WTC11 (cell line): Measurements from ENCODE around the gene FAM114A1. TPM values are rescaled to one million over a fixed set of nuclear protein-coding genes. Genes with fewer than 3 reads are reported as not detected.

Source experiments
- ATAC-seq: fragments of 200-7000 bp; cut with Tn5 transposase; 2 replicates; pipeline ENCODE4 v1.10.0; 2021; ENCODE audit warnings: mild to moderate bottlenecking, moderate library complexity
- CTCF ChIA-PET: fragments of 300-600 bp; sonication (Branson Sonifier 250); formaldehyde crosslinking; loops from one replicate; lab custom pipeline; 2021; ENCODE audit warnings: antibody characterized with exemption; lab: Charles Lee
- POLR2A ChIA-PET: fragments of 350-600 bp; sonication (Branson Sonifier 250); formaldehyde crosslinking; loops from one replicate; lab custom pipeline; 2021; ENCODE audit warnings: antibody characterized with exemption; lab: Charles Lee
- DNase-seq: peaks from one replicate; pipeline ENCODE4 v3.0.0; 2021; ENCODE audit warnings: low spot score
- H3K27ac Mint-ChIP-seq: 2 replicates; pipeline ENCODE4 v1.8.0; 2021; ENCODE audit warnings: mixed read lengths
- H3K27me3 Mint-ChIP-seq: 2 replicates; pipeline ENCODE4 v1.8.0; 2021; ENCODE audit warnings: low read depth, mild to moderate bottlenecking, moderate library complexity, mixed read lengths
- H3K36me3 Mint-ChIP-seq: 2 replicates; pipeline ENCODE4 v1.8.0; 2021; ENCODE audit warnings: mixed read lengths
- H3K4me1 Mint-ChIP-seq: 2 replicates; pipeline ENCODE4 v1.8.0; 2022; ENCODE audit warnings: mixed read lengths
- H3K4me3 Mint-ChIP-seq: 2 replicates; pipeline ENCODE4 v1.8.0; 2021; ENCODE audit warnings: mild to moderate bottlenecking, moderate library complexity, mixed read lengths
- H3K9me3 Mint-ChIP-seq: 2 replicates; pipeline ENCODE4 v1.8.0; 2021; ENCODE audit warnings: mixed read lengths
- ATF3 ChIP-seq: sonication (generic); formaldehyde crosslinking; conservative IDR thresholded peaks from 2 replicates; pipeline ENCODE4 v1.8.1; 2022; ENCODE audit warnings: mild to moderate bottlenecking, missing genetic modification reagents
- ATF6 ChIP-seq: sonication (generic); formaldehyde crosslinking; IDR thresholded peaks from 2 replicates; pipeline ENCODE4 v1.8.1; 2023; ENCODE audit warnings: mild to moderate bottlenecking, missing genetic modification reagents
- E2F5 ChIP-seq: sonication (generic); formaldehyde crosslinking; IDR thresholded peaks from 2 replicates; pipeline ENCODE4 v1.8.1; 2022; ENCODE audit warnings: mild to moderate bottlenecking, moderate library complexity, missing genetic modification reagents
- ELF4 ChIP-seq: sonication (generic); formaldehyde crosslinking; IDR thresholded peaks from 2 replicates; pipeline ENCODE4 v1.8.1; 2022; ENCODE audit warnings: low read depth, mild to moderate bottlenecking, moderate library complexity, missing genetic modification reagents
- ERG ChIP-seq: fragments of 250-450 bp; sonication (Bioruptor Pico); IDR thresholded peaks from 2 replicates; pipeline ENCODE4 v1.8.0; 2021; ENCODE audit warnings: mild to moderate bottlenecking
- ESRRA ChIP-seq: sonication (generic); formaldehyde crosslinking; IDR thresholded peaks from 2 replicates; pipeline ENCODE4 v1.8.1; 2022; ENCODE audit warnings: mild to moderate bottlenecking, missing genetic modification reagents, borderline replicate concordance
- ETV6 ChIP-seq: sonication (generic); formaldehyde crosslinking; IDR thresholded peaks from 2 replicates; pipeline ENCODE4 v1.8.1; 2022; ENCODE audit warnings: mild to moderate bottlenecking, missing genetic modification reagents
- FOXJ3 ChIP-seq: sonication (generic); formaldehyde crosslinking; IDR thresholded peaks from 2 replicates; pipeline ENCODE4 v1.9.0; 2021; ENCODE audit warnings: missing genetic modification reagents, mild to moderate bottlenecking, borderline replicate concordance
- FOXP1 ChIP-seq: sonication (generic); formaldehyde crosslinking; IDR thresholded peaks from 2 replicates; pipeline ENCODE4 v1.8.0; 2022; ENCODE audit warnings: missing genetic modification reagents, mild to moderate bottlenecking, moderate library complexity, borderline replicate concordance
- IRF1 ChIP-seq: sonication (generic); formaldehyde crosslinking; IDR thresholded peaks from 2 replicates; pipeline ENCODE4 v1.8.0; 2023; ENCODE audit warnings: missing genetic modification reagents
- IRF2 ChIP-seq: sonication (generic); formaldehyde crosslinking; IDR thresholded peaks from 2 replicates; pipeline ENCODE4 v1.8.0; 2022; ENCODE audit warnings: low read depth, missing genetic modification reagents, borderline replicate concordance
- KAT7 ChIP-seq: sonication (generic); formaldehyde crosslinking; IDR thresholded peaks from 2 replicates; pipeline ENCODE4 v1.8.1; 2023; ENCODE audit warnings: missing genetic modification reagents, mild to moderate bottlenecking, borderline replicate concordance
- MLX ChIP-seq: sonication (generic); formaldehyde crosslinking; IDR thresholded peaks from 2 replicates; pipeline ENCODE4 v1.8.1; 2023; ENCODE audit warnings: mild to moderate bottlenecking, missing genetic modification reagents, moderate library complexity
- NFYB ChIP-seq: sonication (generic); formaldehyde crosslinking; conservative IDR thresholded peaks from 2 replicates; pipeline ENCODE4 v1.8.0; 2022; ENCODE audit warnings: low read depth, missing genetic modification reagents
- NR2C2 ChIP-seq: sonication (generic); formaldehyde crosslinking; IDR thresholded peaks from 2 replicates; pipeline ENCODE4 v1.8.0; 2022; ENCODE audit warnings: mild to moderate bottlenecking, missing genetic modification reagents
- SMAD4 ChIP-seq: sonication (generic); formaldehyde crosslinking; IDR thresholded peaks from 2 replicates; pipeline ENCODE4 v1.8.0; 2022; ENCODE audit warnings: mild to moderate bottlenecking, missing genetic modification reagents
- SP1 ChIP-seq: sonication (generic); formaldehyde crosslinking; conservative IDR thresholded peaks from 2 replicates; pipeline ENCODE4 v1.8.1; 2022; ENCODE audit warnings: missing genetic modification reagents
- USF1 ChIP-seq: sonication (generic); formaldehyde crosslinking; IDR thresholded peaks from 2 replicates; pipeline ENCODE4 v1.8.0; 2022; ENCODE audit warnings: mild to moderate bottlenecking, missing genetic modification reagents
- ZNF263 ChIP-seq: sonication (generic); formaldehyde crosslinking; IDR thresholded peaks from 2 replicates; pipeline ENCODE4 v1.8.1; 2022; ENCODE audit warnings: low read depth, mild to moderate bottlenecking, moderate library complexity, missing genetic modification reagents
- ZNF532 ChIP-seq: fragments of 250-450 bp; sonication (Bioruptor Pico); IDR thresholded peaks from 2 replicates; pipeline ENCODE4 v1.9.0; 2021; ENCODE audit warnings: mild to moderate bottlenecking, borderline replicate concordance
- ZSCAN18 ChIP-seq: fragments of 250-450 bp; sonication (Bioruptor Pico); IDR thresholded peaks from 2 replicates; pipeline ENCODE4 v2.1.2; 2022; ENCODE audit warnings: mild to moderate bottlenecking, moderate library complexity
- total RNA-seq: library from RNA; stranded (reverse); gene quantifications from 3 replicates; pipeline ENCODE4 v1.2.3, GENCODE V29; 2021

Gene FAM114A1
- total RNA-seq, 1 experiment from 2014 or later: 17.6 TPM

GRCh38 chr4:38902695-38903094 lies 35.1 kb downstream of the FAM114A1 start (continued):
- TF ChIP-seq MLX (CRISPR knock-in tag) (no peak), ELF4 (CRISPR knock-in tag) (no peak), ZNF263 (CRISPR knock-in tag) (no peak), NFYB (no peak), KAT7 (CRISPR knock-in tag) (no peak), IRF2 (no peak), SP1 (CRISPR knock-in tag) (no peak), USF1 (CRISPR knock-in tag) (no peak)

- Mint-ChIP-seq H3K4me1 (peaks cover 6% of the 10 kb centered on the region), H3K27ac (no peak overlapping the region), H3K36me3 (peaks cover 2% of the 10 kb centered on the region; the same call in 1 of the 2 replicates), H3K9me3 (no peaks in the 10 kb centered on the region), H3K27me3 (no peaks in the 10 kb centered on the region), H3K4me3 (no peak overlapping the region)
- no peak for ATAC-seq
- no peak for DNase-seq
- TF ChIP-seq ZNF532 (CRISPR knock-in tag): no peak
- TF ChIP-seq ATF6 (CRISPR knock-in tag): no peak
- no peak for TF ChIP-seq ETV6 (CRISPR knock-in tag)
- no peak for TF ChIP-seq ATF3 (CRISPR knock-in tag)
- no peak for TF ChIP-seq SMAD4 (CRISPR knock-in tag)
- TF ChIP-seq SP1 (CRISPR knock-in tag): no peak
- TF ChIP-seq ZSCAN18 (CRISPR knock-in tag): no peak
- TF ChIP-seq FOXJ3: no peak
- no peak for TF ChIP-seq ESRRA
- TF ChIP-seq ERG (CRISPR knock-in tag): no peak
- no peak for TF ChIP-seq FOXP1 (CRISPR knock-in tag)
- TF ChIP-seq IRF1 (CRISPR knock-in tag): no peak
- no peak for TF ChIP-seq NR2C2
- no peak for TF ChIP-seq E2F5 (CRISPR knock-in tag)
- ChIA-PET POLR2A (interaction anchor here (0.5 kb wide), 1 partner anchor 293 kb away, joined by 4 read pairs; no protein-coding TSS in a partner anchor), CTCF (interaction anchor here (1.4 kb wide), 1 partner anchor 231 kb away, joined by 4 read pairs; no protein-coding TSS in a partner anchor)
Observed at GRCh38 chr4:38904090-38904666, 36.6 kb downstream of the FAM114A1 start.
